H9 (cell line): ENCODE measurements around the gene ACOT13. TPM values are rescaled to one million over a fixed set of nuclear protein-coding genes. Genes with fewer than 3 reads are reported as not detected.

Source experiments
- DNase-seq: peaks from one replicate; pipeline ENCODE4 v3.0.0-alpha.2; 2017
- H2AFZ ChIP-seq: one replicate; pipeline ENCODE4 v1.6.1; 2013; ENCODE audit warnings: mild to moderate bottlenecking, low read length, control low read depth, moderate library complexity
- H2AK5ac ChIP-seq: 2 replicates; pipeline ENCODE4 v1.6.1; 2013; ENCODE audit warnings: low read length, control low read depth, mixed read lengths; ENCODE audit not compliant: insufficient read length
- H2BK120ac ChIP-seq: one replicate; pipeline ENCODE4 v1.6.1; 2013; ENCODE audit warnings: low read depth, mild to moderate bottlenecking, low read length, control low read depth, inconsistent platforms; ENCODE audit not compliant: poor library complexity, severe bottlenecking
- H2BK12ac ChIP-seq: 2 replicates; pipeline ENCODE4 v1.6.1; 2013; ENCODE audit warnings: low read length, control low read depth, mixed read lengths, low read depth; ENCODE audit not compliant: insufficient read length
- H2BK15ac ChIP-seq: 2 replicates; pipeline ENCODE4 v1.6.1; 2013; ENCODE audit warnings: low read depth, low read length, control low read depth
- H2BK20ac ChIP-seq: one replicate; pipeline ENCODE4 v1.6.1; 2013; ENCODE audit warnings: low read depth, mild to moderate bottlenecking, low read length, control low read depth, inconsistent platforms; ENCODE audit not compliant: poor library complexity, severe bottlenecking
- H2BK5ac ChIP-seq: 2 replicates; pipeline ENCODE4 v1.6.1; 2013; ENCODE audit warnings: low read length, control low read depth, mixed read lengths; ENCODE audit not compliant: insufficient read length
- H3K14ac ChIP-seq: 2 replicates; pipeline ENCODE4 v1.6.1; 2013; ENCODE audit warnings: low read length, control low read depth; ENCODE audit not compliant: insufficient read depth
- H3K18ac ChIP-seq: 2 replicates; pipeline ENCODE4 v1.6.1; 2013; ENCODE audit warnings: low read depth, mild to moderate bottlenecking, mixed read lengths, low read length, control low read depth; ENCODE audit not compliant: insufficient read length
- H3K23ac ChIP-seq: 2 replicates; pipeline ENCODE4 v1.6.1; 2013; ENCODE audit warnings: low read length, control low read depth, mixed read lengths, low read depth; ENCODE audit not compliant: insufficient read length
- H3K23me2 ChIP-seq: 2 replicates; pipeline ENCODE4 v1.6.1; 2013; ENCODE audit warnings: low read depth, mild to moderate bottlenecking, mixed read lengths, low read length, control low read depth; ENCODE audit not compliant: insufficient read length, poor library complexity, severe bottlenecking
- H3K27ac ChIP-seq: 2 replicates; pipeline ENCODE4 v1.5.1; 2013; ENCODE audit warnings: low read length, control low read depth, mixed read lengths, low read depth; ENCODE audit not compliant: insufficient read length
- H3K27me3 ChIP-seq: 2 replicates; pipeline ENCODE4 v1.6.1; 2013; ENCODE audit warnings: low read length, control low read depth, inconsistent platforms; ENCODE audit not compliant: insufficient read depth
- H3K4ac ChIP-seq: 2 replicates; pipeline ENCODE4 v1.6.1; 2013; ENCODE audit warnings: low read depth, mild to moderate bottlenecking, control low read depth, inconsistent platforms, low read length, moderate library complexity
- H3K4me1 ChIP-seq: 2 replicates; pipeline ENCODE4 v1.6.1; 2013; ENCODE audit warnings: low read length, control low read depth, inconsistent platforms; ENCODE audit not compliant: insufficient read depth
- H3K4me2 ChIP-seq: 2 replicates; pipeline ENCODE4 v1.6.1; 2013; ENCODE audit warnings: low read length, control low read depth, mixed read lengths; ENCODE audit not compliant: insufficient read length, insufficient read depth
- H3K56ac ChIP-seq: 2 replicates; pipeline ENCODE4 v1.6.1; 2013; ENCODE audit warnings: low read depth, mild to moderate bottlenecking, mixed read lengths, low read length, control low read depth; ENCODE audit not compliant: insufficient read length
- H3K79me1 ChIP-seq: 2 replicates; pipeline ENCODE4 v1.6.1; 2013; ENCODE audit warnings: low read depth, mild to moderate bottlenecking, moderate library complexity, low read length, control low read depth, inconsistent platforms; ENCODE audit not compliant: insufficient read depth, poor library complexity, severe bottlenecking
- H3K79me2 ChIP-seq: 2 replicates; pipeline ENCODE4 v1.6.1; 2013; ENCODE audit warnings: low read length, control low read depth, inconsistent platforms; ENCODE audit not compliant: insufficient read depth
- H3K9ac ChIP-seq: 2 replicates; pipeline ENCODE4 v1.6.1; 2013; ENCODE audit warnings: low read length, control low read depth, mixed read lengths; ENCODE audit not compliant: insufficient read length; ENCODE audit errors: extremely low read depth
- H3K9me3 ChIP-seq: one replicate; pipeline ENCODE4 v1.6.1; 2013; ENCODE audit warnings: low read depth, low read length, inconsistent platforms; ENCODE audit not compliant: control insufficient read depth
- H3T11ph ChIP-seq: one replicate; pipeline ENCODE4 v1.6.1; 2013; ENCODE audit warnings: mild to moderate bottlenecking, low read length, control low read depth, inconsistent platforms
- H4K20me1 ChIP-seq: one replicate; pipeline ENCODE4 v1.6.1; 2013; ENCODE audit not compliant: control insufficient read depth, insufficient read length, insufficient read depth
- H4K5ac ChIP-seq: 2 replicates; pipeline ENCODE4 v1.6.1; 2013; ENCODE audit warnings: low read depth, mild to moderate bottlenecking, mixed read lengths, low read length, control low read depth; ENCODE audit not compliant: insufficient read length
- H4K8ac ChIP-seq: replicated peaks from 2 replicates; pipeline ENCODE4 v1.6.1; 2013; ENCODE audit warnings: low read length, control low read depth, mixed read lengths, low read depth; ENCODE audit not compliant: insufficient read length
- H4K91ac ChIP-seq: 2 replicates; pipeline ENCODE4 v1.6.1; 2013; ENCODE audit warnings: low read depth, mild to moderate bottlenecking, moderate library complexity, mixed read lengths, low read length, control low read depth; ENCODE audit not compliant: insufficient read length
- H3K27ac Mint-ChIP-seq, 3 experiments: 2 replicates in 2 of 3; 3 replicates in 1 of 3; pipeline ENCODE4 v1.8.0; 2020 to 2021; ENCODE audit warnings: mixed read lengths in 3 of 3, mild to moderate bottlenecking in 1 of 3, moderate library complexity in 1 of 3
- H3K27me3 Mint-ChIP-seq: 2 replicates; pipeline ENCODE4 v1.8.0; 2021; ENCODE audit warnings: low read depth, mild to moderate bottlenecking, moderate library complexity, mixed read lengths
- H3K36me3 Mint-ChIP-seq, 3 experiments: 2 replicates in 2 of 3; 3 replicates in 1 of 3; pipeline ENCODE4 v1.8.0; 2020 to 2021; ENCODE audit warnings: low read depth in 3 of 3, mixed read lengths in 3 of 3; ENCODE audit not compliant: insufficient read depth in 1 of 3
- H3K4me1 Mint-ChIP-seq, 2 experiments: 2 replicates each; pipeline ENCODE4 v1.8.0; 2020; ENCODE audit warnings: mixed read lengths in 2 of 2
- H3K4me3 Mint-ChIP-seq, 2 experiments: 2 replicates in 1 of 2; 3 replicates in 1 of 2; pipeline ENCODE4 v1.8.0; 2020 to 2021; ENCODE audit warnings: mild to moderate bottlenecking in 2 of 2, mixed read lengths in 2 of 2, moderate library complexity in 1 of 2
- H3K9me3 Mint-ChIP-seq, 2 experiments: 2 replicates in 1 of 2; 3 replicates in 1 of 2; pipeline ENCODE4 v1.8.0; 2020; ENCODE audit warnings: mild to moderate bottlenecking in 2 of 2, mixed read lengths in 2 of 2, moderate library complexity in 1 of 2
- WGBS: extraction: QIAGEN DNeasy Blood & Tissue Kit; methylation state at CpG from one replicate; pipeline ENCODE4 v1.1.7; 2013; ENCODE audit warnings: missing lambda C conversion rate, low lambda C conversion rate, mixed read lengths; ENCODE audit not compliant: insufficient read length; ENCODE audit errors: extremely low coverage; 5-methylcytosine and 5-hydroxymethylcytosine counted together
- total RNA-seq: library from RNA; stranded (reverse); gene quantifications from 2 replicates; pipeline ENCODE4 v1.2.1, GENCODE V29; 2021
- TF ChIP-seq, protein P1 (sequence below): fragments of 200-600 bp; sonication (generic); conservative IDR thresholded peaks from 3 replicates; pipeline ENCODE4 v1.8.0; 2021; ENCODE audit warnings: antibody characterized with exemption, mild to moderate bottlenecking

Gene ACOT13
- total RNA-seq, 1 experiment from 2014 or later: 38.0 TPM

DNA sequence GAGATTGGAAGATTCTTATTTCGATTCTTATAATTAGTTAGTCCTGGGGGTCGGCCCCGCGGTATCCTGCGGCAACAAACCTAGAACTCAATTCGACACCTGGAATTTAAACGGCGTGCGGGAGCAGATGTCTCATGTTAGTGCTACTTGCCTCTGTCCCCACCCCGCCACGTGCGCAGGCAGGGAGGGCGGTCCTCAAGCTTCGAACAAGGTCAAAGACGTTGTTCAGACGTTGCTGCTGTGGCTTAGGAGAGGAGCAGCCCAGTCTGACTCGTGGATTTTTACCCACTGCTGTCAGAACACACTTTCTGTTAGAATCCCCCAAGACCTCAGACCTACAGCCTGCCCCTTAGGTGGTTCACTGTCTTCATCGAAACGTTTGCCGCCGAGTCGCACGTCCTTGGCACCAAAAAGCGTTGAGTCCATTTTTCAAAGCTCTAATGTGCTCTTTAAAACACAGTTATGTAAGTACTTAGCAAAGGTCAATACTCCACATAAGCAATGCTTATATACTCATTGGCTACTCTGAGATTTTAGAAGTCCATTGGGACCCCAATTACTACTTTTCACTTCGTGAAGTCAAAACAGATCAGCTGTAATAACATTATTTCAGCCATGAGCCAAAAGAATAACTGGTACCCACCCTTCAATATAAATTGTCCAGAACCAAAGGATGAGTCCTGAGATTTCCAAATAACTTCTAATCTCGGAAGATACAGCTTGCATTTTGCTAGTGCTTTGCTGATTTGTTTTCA, 54.8 kb downstream of the ACOT13 start:
- peak overlapping the region; percentile 98 for H3K14ac ChIP-seq
- no peaks in the 10 kb centered on the region for H3K79me1 ChIP-seq
- H2BK5ac ChIP-seq: peak overlapping the region; percentile 27
- H3K4ac ChIP-seq: no peak overlapping the region; the same call in 1 of the 2 replicates
- no peak overlapping the region for H2BK20ac ChIP-seq
- H3K36me3 Mint-ChIP-seq: peaks cover 19 to 30% (median 28%) of the 10 kb centered on the region in 3 experiments
- H2BK12ac ChIP-seq: no peak overlapping the region
- H3K56ac ChIP-seq: peak overlapping the region; percentile 1
- no peaks in the 10 kb centered on the region for H3K9me3 Mint-ChIP-seq
- no peak overlapping the region for H2BK15ac ChIP-seq
- H3K23ac ChIP-seq: no peak overlapping the region
- no peaks in the 10 kb centered on the region for H3K9me3 ChIP-seq
- H3K4me2 ChIP-seq: peak overlapping the region; percentile 73
- no peak for DNase-seq
- H3K27me3 Mint-ChIP-seq: no peaks in the 10 kb centered on the region
- peaks cover 13% of the 10 kb centered on the region for H3K23me2 ChIP-seq
- peak overlapping the region; percentile 93 for H3K9ac ChIP-seq
- H3K27ac Mint-ChIP-seq: peak overlapping the region; percentile 99 to 100 (median 100)
- peaks cover 30% of the 10 kb centered on the region for H3K79me2 ChIP-seq
- no peaks in the 10 kb centered on the region for H3K4me1 ChIP-seq
- peak overlapping the region; percentile 96 to 99 for H3K4me3 Mint-ChIP-seq
- no CpG with 5 or more reads among the region's 26 CpGs for WGBS
- H3K27me3 ChIP-seq: no peaks in the 10 kb centered on the region
- H4K91ac ChIP-seq: no peak overlapping the region
- H4K8ac ChIP-seq: no peak overlapping the region
- no peaks in the 10 kb centered on the region for H4K20me1 ChIP-seq
- H3K4me1 Mint-ChIP-seq: peaks cover 21 to 27% of the 10 kb centered on the region in 2 experiments
- TF ChIP-seq, protein P1, sequence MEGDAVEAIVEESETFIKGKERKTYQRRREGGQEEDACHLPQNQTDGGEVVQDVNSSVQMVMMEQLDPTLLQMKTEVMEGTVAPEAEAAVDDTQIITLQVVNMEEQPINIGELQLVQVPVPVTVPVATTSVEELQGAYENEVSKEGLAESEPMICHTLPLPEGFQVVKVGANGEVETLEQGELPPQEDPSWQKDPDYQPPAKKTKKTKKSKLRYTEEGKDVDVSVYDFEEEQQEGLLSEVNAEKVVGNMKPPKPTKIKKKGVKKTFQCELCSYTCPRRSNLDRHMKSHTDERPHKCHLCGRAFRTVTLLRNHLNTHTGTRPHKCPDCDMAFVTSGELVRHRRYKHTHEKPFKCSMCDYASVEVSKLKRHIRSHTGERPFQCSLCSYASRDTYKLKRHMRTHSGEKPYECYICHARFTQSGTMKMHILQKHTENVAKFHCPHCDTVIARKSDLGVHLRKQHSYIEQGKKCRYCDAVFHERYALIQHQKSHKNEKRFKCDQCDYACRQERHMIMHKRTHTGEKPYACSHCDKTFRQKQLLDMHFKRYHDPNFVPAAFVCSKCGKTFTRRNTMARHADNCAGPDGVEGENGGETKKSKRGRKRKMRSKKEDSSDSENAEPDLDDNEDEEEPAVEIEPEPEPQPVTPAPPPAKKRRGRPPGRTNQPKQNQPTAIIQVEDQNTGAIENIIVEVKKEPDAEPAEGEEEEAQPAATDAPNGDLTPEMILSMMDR: no peak
- H3T11ph ChIP-seq: no peak overlapping the region
- no peak overlapping the region for H2BK120ac ChIP-seq
- H3K27ac ChIP-seq: peak overlapping the region; percentile 95
- H4K5ac ChIP-seq: peak overlapping the region; percentile 55
- no peak overlapping the region for H2AK5ac ChIP-seq
- H2AFZ ChIP-seq: no peak overlapping the region
- peak overlapping the region; percentile 95 for H3K18ac ChIP-seq
